Stimulated activated naive B cell treated with anti-CD40 and anti-IgM and Interleukin-4, amounts not matched to agents 10 μg/mL and 1 μg/mL and 100 μg/mL, for 72 hours (primary cell): ENCODE data around the gene IPCEF1.

Source experiments
- ATAC-seq, 2 donors: fragments of 150-1000 bp; cut with Tn5 transposase; replicated peaks; 2 replicates each; pipeline ENCODE4 v1.10.0; 2021; ENCODE audit warnings: moderate library complexity in 1 of 2
- DNase-seq: peaks from one replicate; pipeline ENCODE4 v3.0.0; 2021
- H3K27ac Mint-ChIP-seq: one replicate; pipeline ENCODE4 v1.8.0; 2022; ENCODE audit warnings: mild to moderate bottlenecking, mixed read lengths
- H3K27me3 Mint-ChIP-seq, 2 donors: one replicate each; pipeline ENCODE4 v1.8.0; 2022; ENCODE audit warnings: mixed read lengths in 2 of 2
- H3K36me3 Mint-ChIP-seq, 2 donors: one replicate each; pipeline ENCODE4 v1.8.0; 2022; ENCODE audit warnings: mixed read lengths in 2 of 2, mild to moderate bottlenecking in 1 of 2
- H3K4me1 Mint-ChIP-seq, 2 donors: one replicate each; pipeline ENCODE4 v1.8.0; 2022; ENCODE audit warnings: mixed read lengths in 2 of 2, mild to moderate bottlenecking in 1 of 2
- H3K4me3 Mint-ChIP-seq, 2 donors: one replicate each; pipeline ENCODE4 v1.8.0; 2022; ENCODE audit warnings: mild to moderate bottlenecking in 2 of 2, mixed read lengths in 2 of 2, moderate library complexity in 1 of 2
- H3K9me3 Mint-ChIP-seq, 2 donors: one replicate each; pipeline ENCODE4 v1.8.0; 2022; ENCODE audit warnings: mixed read lengths in 2 of 2, mild to moderate bottlenecking in 1 of 2

IPCEF1 gene

GRCh38 chr6:154280521-154280920 is 76.1 kb downstream of the IPCEF1 start:
- H3K4me3 Mint-ChIP-seq = no peak overlapping the region
- DNase-seq (no peak), ATAC-seq (no peak)
- H3K27me3 Mint-ChIP-seq = peaks cover 0 to 6% of the 10 kb centered on the region in 2 donors
- no peaks in the 10 kb centered on the region for H3K9me3 Mint-ChIP-seq
- H3K36me3 Mint-ChIP-seq = no peaks in the 10 kb centered on the region
- H3K4me1 Mint-ChIP-seq = peaks cover 8 to 23% of the 10 kb centered on the region in 2 donors
- H3K27ac Mint-ChIP-seq = no peak overlapping the region

DNA sequence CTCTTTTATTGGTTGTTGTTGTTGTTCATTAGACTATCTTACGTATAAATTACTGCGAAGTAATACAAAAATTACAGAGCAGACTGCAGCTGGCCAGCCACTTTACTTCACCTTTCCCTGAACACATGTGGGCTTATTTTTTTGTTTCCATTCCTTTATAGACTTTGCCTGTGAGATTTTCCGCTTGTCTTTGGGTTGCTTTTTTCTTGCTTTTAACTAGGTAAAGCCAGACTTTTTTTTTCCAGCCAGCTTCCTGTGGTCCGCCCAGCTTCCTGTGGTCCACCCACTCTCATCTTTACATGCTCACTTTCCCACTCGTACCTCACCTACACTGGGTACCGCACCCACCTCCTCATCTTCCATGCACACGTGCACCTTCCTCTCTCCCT is 79.0 kb downstream of the IPCEF1 start:
- H3K27ac Mint-ChIP-seq = no peak overlapping the region
- H3K4me1 Mint-ChIP-seq = peaks cover 8 to 23% of the 10 kb centered on the region in 2 donors
- peaks cover 0 to 1% of the 10 kb centered on the region in 2 donors for H3K9me3 Mint-ChIP-seq
- no peak for DNase-seq
- H3K4me3 Mint-ChIP-seq = no peak overlapping the region
- peak in 1 of 2 donors; percentile 31 for ATAC-seq
- peaks cover 6 to 7% of the 10 kb centered on the region in 2 donors for H3K27me3 Mint-ChIP-seq
- no peaks in the 10 kb centered on the region for H3K36me3 Mint-ChIP-seq

- H3K9me3 Mint-ChIP-seq = peaks cover 0 to 1% of the 10 kb centered on the region in 2 donors
- H3K27ac Mint-ChIP-seq = no peak overlapping the region
- no peak for DNase-seq
- H3K4me3 Mint-ChIP-seq = no peak overlapping the region
- peaks cover 8 to 23% of the 10 kb centered on the region in 2 donors for H3K4me1 Mint-ChIP-seq
- ATAC-seq = peak; percentile 46 to 51
- no peaks in the 10 kb centered on the region for H3K36me3 Mint-ChIP-seq
- peaks cover 6 to 7% of the 10 kb centered on the region in 2 donors for H3K27me3 Mint-ChIP-seq
Measured at GRCh38 chr6:154276810-154277628, 79.6 kb downstream of the IPCEF1 start.

DNA sequence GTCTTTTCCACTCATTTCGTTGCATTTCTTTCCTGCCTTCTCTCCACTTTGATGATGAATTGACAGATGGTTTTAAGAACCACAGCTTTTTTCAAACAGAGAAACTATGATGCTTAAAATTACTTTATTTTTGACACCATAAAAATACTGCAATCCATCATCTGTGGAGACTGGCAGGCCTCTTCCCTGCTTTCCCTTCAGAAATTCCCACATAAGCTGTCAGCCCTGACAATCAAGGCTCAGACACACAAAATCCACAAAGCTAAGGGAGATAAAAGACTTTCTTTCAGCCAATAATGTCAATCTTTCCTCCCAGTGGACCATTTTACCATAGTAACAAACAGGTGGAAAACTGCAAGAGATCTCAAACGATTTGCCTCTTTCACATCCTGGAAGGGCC is 82.4 kb downstream of the IPCEF1 start:
- Mint-ChIP-seq H3K4me1 (peaks cover 8 to 23% of the 10 kb centered on the region in 2 donors), H3K4me3 (no peak overlapping the region), H3K36me3 (no peaks in the 10 kb centered on the region), H3K27me3 (peaks cover 6 to 7% of the 10 kb centered on the region in 2 donors), H3K27ac (no peak overlapping the region), H3K9me3 (peaks cover 0 to 1% of the 10 kb centered on the region in 2 donors)
- ATAC-seq = no peak
- no peak for DNase-seq

DNA sequence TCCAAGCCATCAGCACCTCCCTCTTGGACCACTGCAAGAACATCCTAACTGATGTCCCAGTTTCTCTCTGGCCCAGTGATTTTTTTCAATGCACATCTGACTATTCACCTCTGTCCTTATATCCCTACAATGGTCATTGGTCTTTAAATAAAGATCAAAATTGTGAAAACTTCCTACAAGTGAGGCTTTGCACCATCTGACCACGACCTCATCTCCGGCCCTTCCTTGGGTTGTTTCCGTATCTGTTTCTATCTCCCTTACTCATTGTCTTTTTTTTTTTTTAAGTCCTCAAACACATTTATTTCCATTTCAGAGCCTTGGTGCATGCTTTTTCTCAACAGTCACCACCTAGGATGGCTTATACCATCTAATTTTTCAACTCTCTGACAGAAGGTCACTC is 88.1 kb downstream of the IPCEF1 start:
- DNase-seq (no peak), ATAC-seq (no peak)
- no peaks in the 10 kb centered on the region for H3K27me3 Mint-ChIP-seq
- no peak overlapping the region for H3K4me3 Mint-ChIP-seq
- no peak overlapping the region for H3K27ac Mint-ChIP-seq
- H3K4me1 Mint-ChIP-seq = no peaks in the 10 kb centered on the region
- H3K9me3 Mint-ChIP-seq = peaks cover 3% of the 10 kb centered on the region in 2 donors
- H3K36me3 Mint-ChIP-seq = peaks cover 2 to 4% of the 10 kb centered on the region in 2 donors

- Mint-ChIP-seq H3K36me3 (peaks cover 2 to 4% of the 10 kb centered on the region in 2 donors), H3K4me1 (peaks cover 0 to 2% of the 10 kb centered on the region in 2 donors), H3K4me3 (no peak overlapping the region), H3K9me3 (peaks cover 3% of the 10 kb centered on the region in 2 donors), H3K27me3 (no peaks in the 10 kb centered on the region), H3K27ac (no peak overlapping the region)
- DNase-seq (no peak), ATAC-seq (no peak)
Measured at GRCh38 chr6:154267508-154268106, 89.0 kb downstream of the IPCEF1 start.

DNA sequence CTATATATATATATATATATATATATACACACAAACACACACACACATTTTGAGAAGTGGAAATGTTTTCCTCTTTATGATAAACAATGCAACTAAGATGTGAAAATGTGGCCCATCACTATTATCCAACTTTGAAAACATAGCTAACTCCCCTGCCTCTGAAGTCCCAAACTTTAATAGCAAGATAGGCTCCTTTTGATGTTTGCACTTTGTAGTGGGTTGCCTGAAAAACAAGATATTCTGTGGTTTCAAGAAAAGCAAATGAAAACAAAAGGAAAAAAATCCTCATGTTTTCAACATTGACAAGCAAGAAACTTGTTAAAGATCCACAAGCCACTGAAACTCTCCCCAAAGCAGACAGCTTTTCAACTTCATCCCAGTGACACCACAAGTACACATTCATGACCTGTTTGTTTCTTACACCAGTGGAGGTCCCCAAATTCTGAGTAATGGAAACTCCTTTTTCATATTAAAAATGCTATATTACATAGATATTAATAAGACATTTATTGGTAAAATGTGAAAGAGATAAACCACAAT is 90.0 kb downstream of the IPCEF1 start:
- DNase-seq (no peak), ATAC-seq (no peak)
- H3K36me3 Mint-ChIP-seq = peaks cover 2 to 4% of the 10 kb centered on the region in 2 donors
- peaks cover 5 to 12% of the 10 kb centered on the region in 2 donors for H3K4me1 Mint-ChIP-seq
- H3K27ac Mint-ChIP-seq = no peak overlapping the region
- no peaks in the 10 kb centered on the region for H3K27me3 Mint-ChIP-seq
- peaks cover 3% of the 10 kb centered on the region in 2 donors for H3K9me3 Mint-ChIP-seq
- no peak overlapping the region for H3K4me3 Mint-ChIP-seq

GRCh38 chr6:154261688-154262397 is 94.8 kb downstream of the IPCEF1 start:
- ATAC-seq = peak; percentile 14 to 43
- peaks cover 7% of the 10 kb centered on the region in 2 donors for H3K9me3 Mint-ChIP-seq
- H3K27me3 Mint-ChIP-seq = no peaks in the 10 kb centered on the region
- peaks cover 2 to 6% of the 10 kb centered on the region in 2 donors for H3K36me3 Mint-ChIP-seq
- H3K4me3 Mint-ChIP-seq = peak overlapping the region in 1 of 2 donors; percentile 5
- H3K27ac Mint-ChIP-seq = peak overlapping the region; percentile 2
- DNase-seq = no peak
- H3K4me1 Mint-ChIP-seq = peaks cover 17 to 39% of the 10 kb centered on the region in 2 donors

GRCh38 chr6:154258064-154258757 is 98.4 kb downstream of the IPCEF1 start:
- peaks cover 10 to 16% of the 10 kb centered on the region in 2 donors for H3K36me3 Mint-ChIP-seq
- DNase-seq (no peak), ATAC-seq (peak; percentile 88 to 91)
- peaks cover 17 to 45% of the 10 kb centered on the region in 2 donors for H3K4me1 Mint-ChIP-seq
- peak overlapping the region; percentile 83 for H3K27ac Mint-ChIP-seq
- H3K4me3 Mint-ChIP-seq = peak overlapping the region; percentile 46 to 52
- H3K27me3 Mint-ChIP-seq = peaks cover 0 to under 1% of the 10 kb centered on the region in 2 donors
- H3K9me3 Mint-ChIP-seq = peaks cover 16 to 22% of the 10 kb centered on the region in 2 donors

- no peak for DNase-seq
- Mint-ChIP-seq H3K4me1 (peaks cover 17 to 37% of the 10 kb centered on the region in 2 donors), H3K9me3 (peaks cover 16 to 22% of the 10 kb centered on the region in 2 donors), H3K27me3 (peaks cover 2 to 8% of the 10 kb centered on the region in 2 donors), H3K4me3 (no peak overlapping the region), H3K36me3 (peaks cover 10 to 16% of the 10 kb centered on the region in 2 donors), H3K27ac (no peak overlapping the region)
- no peak for ATAC-seq
Measured at GRCh38 chr6:154257067-154257466, 99.5 kb downstream of the IPCEF1 start.

DNA sequence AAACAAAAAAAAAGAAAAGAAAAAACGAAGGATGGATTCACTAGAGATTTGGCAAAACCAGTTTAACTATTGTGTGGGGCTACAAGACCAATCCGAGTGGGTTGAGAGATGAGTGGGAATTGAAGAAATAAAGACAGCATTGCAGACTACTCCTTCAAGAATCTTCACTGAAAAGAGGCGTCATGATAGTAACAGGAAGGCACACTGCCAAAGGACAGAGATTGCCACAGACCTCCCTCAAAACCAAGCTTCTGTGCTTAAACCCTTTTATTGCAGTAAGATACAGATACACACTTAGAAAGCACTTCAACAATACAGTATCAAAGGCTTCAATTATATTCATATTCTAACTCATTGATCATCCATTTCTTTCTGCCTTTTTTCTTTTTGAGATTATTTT is 103.9 kb downstream of the IPCEF1 start:
- Mint-ChIP-seq H3K4me3 (no peak overlapping the region), H3K27me3 (peaks cover 13 to 17% of the 10 kb centered on the region in 2 donors), H3K4me1 (peaks cover 13 to 34% of the 10 kb centered on the region in 2 donors), H3K27ac (no peak overlapping the region), H3K36me3 (peaks cover 10 to 16% of the 10 kb centered on the region in 2 donors), H3K9me3 (peaks cover 14 to 22% of the 10 kb centered on the region in 2 donors)
- no peak for DNase-seq
- ATAC-seq = no peak

- DNase-seq (no peak), ATAC-seq (no peak)
- Mint-ChIP-seq H3K9me3 (peaks cover 10 to 14% of the 10 kb centered on the region in 2 donors), H3K4me3 (no peak overlapping the region), H3K4me1 (peaks cover 15 to 28% of the 10 kb centered on the region in 2 donors), H3K27ac (no peak overlapping the region), H3K27me3 (peaks cover 23 to 32% of the 10 kb centered on the region in 2 donors), H3K36me3 (peaks cover 10% of the 10 kb centered on the region in 2 donors)
Measured at GRCh38 chr6:154251116-154251515, 105.5 kb downstream of the IPCEF1 start.

DNA sequence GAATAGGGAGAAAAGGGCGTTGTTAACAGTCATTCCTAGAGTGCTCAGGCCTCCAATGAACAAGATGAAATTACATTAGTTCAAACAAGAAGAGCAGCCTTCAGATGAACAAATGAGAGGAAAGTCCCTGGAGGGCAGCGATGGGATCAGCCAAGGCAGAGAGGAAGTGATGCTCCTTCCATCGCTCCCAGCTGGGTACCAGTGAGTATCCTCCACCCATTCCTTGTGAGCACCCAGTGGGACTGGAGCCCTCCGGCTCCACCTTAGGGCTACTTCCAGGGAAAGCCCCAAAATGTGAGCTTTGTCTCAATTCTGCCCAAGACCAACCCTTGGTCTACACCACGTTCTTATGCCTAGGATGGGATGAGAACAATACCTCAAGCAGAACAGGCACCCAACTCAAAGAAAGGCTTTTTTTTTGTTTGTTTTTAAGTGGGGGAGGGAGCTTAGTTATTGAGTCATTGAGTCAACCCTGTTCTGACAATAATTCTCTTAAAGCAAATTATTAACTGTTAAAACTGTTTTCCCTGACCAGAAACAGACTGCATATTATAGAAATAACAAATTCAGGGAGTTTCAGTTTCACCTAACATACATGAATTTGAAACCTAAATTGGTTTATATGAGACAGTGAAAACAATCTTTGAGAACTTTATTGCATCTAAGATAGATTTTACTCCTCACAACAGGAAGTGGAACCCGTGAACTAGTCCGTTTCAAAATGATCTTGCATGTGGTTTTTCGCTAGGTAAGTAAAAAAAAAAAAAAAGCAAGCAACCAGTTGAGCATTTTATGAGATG is 106.9 kb downstream of the IPCEF1 start:
- Mint-ChIP-seq H3K4me1 (peaks cover 15 to 29% of the 10 kb centered on the region in 2 donors), H3K4me3 (peak overlapping the region; percentile 2 to 52), H3K27me3 (peaks cover 23 to 43% of the 10 kb centered on the region in 2 donors), H3K9me3 (peaks cover 3 to 6% of the 10 kb centered on the region in 2 donors), H3K36me3 (peaks cover 3% of the 10 kb centered on the region in 2 donors), H3K27ac (no peak overlapping the region)
- DNase-seq = no peak
- peak; percentile 87 to 88 for ATAC-seq
